ENCODE results near the gene IL3. TPM values are rescaled to one million over a fixed set of nuclear protein-coding genes. Genes with fewer than 3 reads are reported as not detected.

IL3 gene
- total RNA-seq, 1 donor from 2014 or later, result not detected

DNA sequence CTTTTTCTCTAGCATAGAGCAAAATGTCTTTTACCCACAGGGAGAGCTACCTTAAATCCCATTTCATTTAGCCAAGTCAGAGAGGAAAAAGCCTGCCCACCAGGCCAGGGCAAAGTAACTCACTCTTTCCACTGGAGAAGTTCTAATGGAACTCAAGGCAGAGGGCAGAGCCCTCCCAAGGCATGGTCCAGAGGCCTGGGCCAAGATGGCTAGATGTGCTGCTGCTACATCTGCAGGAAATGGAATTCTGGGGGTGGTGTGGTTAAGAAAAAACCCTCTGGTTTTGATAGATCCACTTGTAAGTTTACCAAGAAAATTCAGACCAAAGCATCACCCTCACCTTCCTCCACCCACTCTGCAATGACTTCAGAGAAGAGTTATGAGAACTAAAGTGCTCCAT lies 50.5 kb downstream of the IL3 start:
- DNase-seq (ENCODE audit: low spot score), result no peak

DNA sequence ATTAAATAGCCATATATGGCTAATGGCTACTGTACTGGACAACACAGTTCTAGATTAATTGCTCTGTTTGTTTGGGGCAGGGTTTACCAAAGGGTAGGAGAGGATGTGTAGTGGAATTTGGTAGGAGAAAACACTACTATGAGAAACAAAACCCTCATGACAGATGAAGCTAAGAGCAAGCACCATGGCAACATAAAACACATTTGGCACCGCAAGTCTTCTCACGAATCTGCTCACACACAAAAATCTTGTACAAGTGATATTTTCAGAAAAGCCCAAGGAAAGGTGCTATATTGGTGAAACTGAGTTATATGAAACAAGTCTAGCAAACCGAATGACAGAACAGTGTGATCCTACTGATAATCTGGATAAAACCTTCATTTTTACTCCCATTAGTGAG lies 51.7 kb downstream of the IL3 start:
- DNase-seq (ENCODE audit: low spot score), result no peak

Other genes starting within 250 kb of the IL3 start
- 1.0 TPM for gene MEIKIN, start 115.0 kb upstream of the IL3 start, total RNA-seq
- 0.35 TPM for gene ACSL6, start 49.0 kb upstream of the IL3 start, total RNA-seq
- gene CSF2, start 13.1 kb downstream of the IL3 start, total RNA-seq, result not detected
- 15.7 TPM for gene P4HA2, start 167.2 kb downstream of the IL3 start, total RNA-seq
- 23.1 TPM for gene PDLIM4, start 197.0 kb downstream of the IL3 start, total RNA-seq
- gene SLC22A4, start 233.7 kb downstream of the IL3 start, total RNA-seq, result 5.4 TPM

Data from mesenteric fat pad (tissue), 1 donor.